ENCODE measurements around the gene CSNK1G1. TPM values are rescaled to one million over a fixed set of nuclear protein-coding genes. Genes with fewer than 3 reads are reported as not detected.
"Not testable (repeated sequence)": the region's sequence is repeated elsewhere in the genome, so short reads cannot be mapped to it uniquely, and the experiment has no call there.

Gene CSNK1G1
- polyA plus RNA-seq, 1 of the 3 experiments (the other 2 are of a cell fraction): 10.2 TPM

DNA sequence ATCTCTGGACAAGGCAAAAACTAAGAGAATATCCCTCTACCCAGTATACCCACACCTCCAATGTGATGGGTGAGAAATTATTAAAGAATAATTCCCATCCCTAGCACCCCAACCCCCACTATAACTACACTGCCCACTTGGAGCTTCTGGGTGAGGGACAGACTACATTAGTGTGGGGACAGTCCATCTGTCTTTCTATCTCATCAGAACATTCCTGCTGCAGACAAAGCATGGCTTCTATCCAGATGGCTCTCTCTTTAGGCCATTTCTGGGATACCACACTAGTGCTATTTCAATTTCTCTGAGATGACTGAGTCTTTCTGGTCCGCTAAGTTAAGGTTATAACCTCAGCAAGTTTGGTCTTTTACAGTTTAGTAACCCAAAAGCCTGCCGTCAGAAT lies 6.6 kb downstream of the CSNK1G1 start:
- H4K20me1 ChIP-seq (ENCODE audit: insufficient read depth): peaks cover 49% of the 10 kb centered on the region
- H3K4me1 ChIP-seq (ENCODE audit: control insufficient read depth in 1 of 2, insufficient read depth in 2 of 2, low read depth in 1 of 2, low read length in 1 of 2): peaks cover 4 to 39% of the 10 kb centered on the region in 2 experiments; a peak in 3 of 4 replicates
- no peaks in the 10 kb centered on the region for H3K9me3 ChIP-seq
- H3K27me3 ChIP-seq (ENCODE audit: insufficient read depth): no peaks in the 10 kb centered on the region
- POLR2A ChIA-PET: no interaction called here
- H3K9me2 ChIP-seq: no peaks in the 10 kb centered on the region
- peaks cover 37% of the 10 kb centered on the region for H3F3A ChIP-seq (replicated peaks; ENCODE audit: insufficient read depth)
- H3K4me3 ChIP-seq (ENCODE audit: low read depth in 2 of 2, low read length in 1 of 2): no peak overlapping the region
- peaks cover 4 to 27% of the 10 kb centered on the region in 2 experiments for H3K36me3 ChIP-seq (replicated peaks in 1 of 2; ENCODE audit: control insufficient read depth in 1 of 2, insufficient read depth in 2 of 2, low read length in 1 of 2)
- H3K27ac ChIP-seq (ENCODE audit: low read depth in 2 of 2, low read length in 1 of 2): no peak overlapping the region
- no peak overlapping the region for H3K9ac ChIP-seq
- no peak for DNase-seq
- no peak overlapping the region for H3K4me2 ChIP-seq
- H3K79me2 ChIP-seq (ENCODE audit: insufficient read depth): peaks cover 100% of the 10 kb centered on the region
- TF ChIP-seq SIN3A (IDR thresholded peaks at IDR 0.05; ENCODE audit: borderline replicate concordance, low read depth, low read length) (no peak), TEAD4 (IDR thresholded peaks at IDR 0.05; ENCODE audit: borderline replicate concordance, insufficient read depth) (no peak), PBX3 (IDR thresholded peaks at IDR 0.05) (no peak), JUND (IDR thresholded peaks at IDR 0.05) (no peak), GATA2 (CRISPR knock-in tag; IDR thresholded peaks at IDR 0.05) (no peak), RXRA (IDR thresholded peaks at IDR 0.05; ENCODE audit: borderline replicate concordance, low read depth) (no peak), RCOR1 (IDR thresholded peaks at IDR 0.05; ENCODE audit: low read length) (no peak)
- TF ChIP-seq, protein P1, sequence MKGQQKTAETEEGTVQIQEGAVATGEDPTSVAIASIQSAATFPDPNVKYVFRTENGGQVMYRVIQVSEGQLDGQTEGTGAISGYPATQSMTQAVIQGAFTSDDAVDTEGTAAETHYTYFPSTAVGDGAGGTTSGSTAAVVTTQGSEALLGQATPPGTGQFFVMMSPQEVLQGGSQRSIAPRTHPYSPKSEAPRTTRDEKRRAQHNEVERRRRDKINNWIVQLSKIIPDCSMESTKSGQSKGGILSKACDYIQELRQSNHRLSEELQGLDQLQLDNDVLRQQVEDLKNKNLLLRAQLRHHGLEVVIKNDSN (IDR thresholded peaks at IDR 0.05; ENCODE audit: borderline replicate concordance, low read depth): no peak
- TF ChIP-seq, protein P2, sequence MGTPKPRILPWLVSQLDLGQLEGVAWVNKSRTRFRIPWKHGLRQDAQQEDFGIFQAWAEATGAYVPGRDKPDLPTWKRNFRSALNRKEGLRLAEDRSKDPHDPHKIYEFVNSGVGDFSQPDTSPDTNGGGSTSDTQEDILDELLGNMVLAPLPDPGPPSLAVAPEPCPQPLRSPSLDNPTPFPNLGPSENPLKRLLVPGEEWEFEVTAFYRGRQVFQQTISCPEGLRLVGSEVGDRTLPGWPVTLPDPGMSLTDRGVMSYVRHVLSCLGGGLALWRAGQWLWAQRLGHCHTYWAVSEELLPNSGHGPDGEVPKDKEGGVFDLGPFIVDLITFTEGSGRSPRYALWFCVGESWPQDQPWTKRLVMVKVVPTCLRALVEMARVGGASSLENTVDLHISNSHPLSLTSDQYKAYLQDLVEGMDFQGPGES (IDR thresholded peaks at IDR 0.05; ENCODE audit: low read depth, low read length): no peak
- TF ChIP-seq, protein P3, sequence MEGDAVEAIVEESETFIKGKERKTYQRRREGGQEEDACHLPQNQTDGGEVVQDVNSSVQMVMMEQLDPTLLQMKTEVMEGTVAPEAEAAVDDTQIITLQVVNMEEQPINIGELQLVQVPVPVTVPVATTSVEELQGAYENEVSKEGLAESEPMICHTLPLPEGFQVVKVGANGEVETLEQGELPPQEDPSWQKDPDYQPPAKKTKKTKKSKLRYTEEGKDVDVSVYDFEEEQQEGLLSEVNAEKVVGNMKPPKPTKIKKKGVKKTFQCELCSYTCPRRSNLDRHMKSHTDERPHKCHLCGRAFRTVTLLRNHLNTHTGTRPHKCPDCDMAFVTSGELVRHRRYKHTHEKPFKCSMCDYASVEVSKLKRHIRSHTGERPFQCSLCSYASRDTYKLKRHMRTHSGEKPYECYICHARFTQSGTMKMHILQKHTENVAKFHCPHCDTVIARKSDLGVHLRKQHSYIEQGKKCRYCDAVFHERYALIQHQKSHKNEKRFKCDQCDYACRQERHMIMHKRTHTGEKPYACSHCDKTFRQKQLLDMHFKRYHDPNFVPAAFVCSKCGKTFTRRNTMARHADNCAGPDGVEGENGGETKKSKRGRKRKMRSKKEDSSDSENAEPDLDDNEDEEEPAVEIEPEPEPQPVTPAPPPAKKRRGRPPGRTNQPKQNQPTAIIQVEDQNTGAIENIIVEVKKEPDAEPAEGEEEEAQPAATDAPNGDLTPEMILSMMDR (IDR thresholded peaks at IDR 0.05): no peak
- CTCF ChIA-PET: interaction anchor here (0.6 to 0.7 kb wide), 2 partner anchors 11 to 43 kb away, joined by 3 read pairs; no protein-coding TSS in a partner anchor
- H2AFZ ChIP-seq (ENCODE audit: low read depth): no peak overlapping the region
- 96% methylated on average over 2 of the region's 2 CpGs for WGBS (ENCODE audit: low lambda C conversion rate)

DNA sequence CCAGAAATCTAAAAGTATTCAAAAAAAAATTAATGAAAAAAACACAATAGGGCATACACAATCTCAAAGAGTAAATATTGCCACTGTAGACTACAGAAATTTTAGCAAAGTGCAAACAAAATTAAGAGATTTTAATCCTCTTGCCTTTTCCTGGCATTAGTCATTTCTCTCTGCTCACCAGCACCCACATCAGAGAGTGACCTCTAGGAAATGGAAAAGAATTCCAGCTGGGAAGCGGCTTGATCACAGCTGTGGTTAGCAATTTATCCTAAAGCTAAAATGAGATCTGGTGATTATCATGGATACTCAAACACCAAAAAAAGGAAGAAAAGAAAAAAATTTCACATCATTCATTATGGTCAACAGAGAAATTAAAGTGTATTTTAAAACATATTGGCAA lies 7.5 kb downstream of the CSNK1G1 start:
- Histone ChIP-seq H3K79me2 (ENCODE audit: insufficient read depth) (peaks cover 98% of the 10 kb centered on the region), H3K27ac (ENCODE audit: low read depth in 2 of 2, low read length in 1 of 2) (peak overlapping the region in 1 of 2 experiments; percentile 17; a peak in 2 of 4 replicates), H3K4me2 (no peak overlapping the region), H3K9ac (no peak overlapping the region), H3K27me3 (ENCODE audit: insufficient read depth) (no peaks in the 10 kb centered on the region), H3K4me1 (ENCODE audit: control insufficient read depth in 1 of 2, insufficient read depth in 2 of 2, low read depth in 1 of 2, low read length in 1 of 2) (peaks cover 4 to 49% of the 10 kb centered on the region in 2 experiments), H4K20me1 (ENCODE audit: insufficient read depth) (peaks cover 57% of the 10 kb centered on the region), H3K4me3 (ENCODE audit: low read depth in 2 of 2, low read length in 1 of 2) (no peak overlapping the region), H3K9me3 (no peaks in the 10 kb centered on the region), H3K36me3 (replicated peaks in 1 of 2; ENCODE audit: control insufficient read depth in 1 of 2, insufficient read depth in 2 of 2, low read length in 1 of 2) (peaks cover 4 to 27% of the 10 kb centered on the region in 2 experiments), H2AFZ (ENCODE audit: low read depth) (no peak overlapping the region), H3F3A (replicated peaks; ENCODE audit: insufficient read depth) (peaks cover 46% of the 10 kb centered on the region), H3K9me2 (no peaks in the 10 kb centered on the region)
- no peak for TF ChIP-seq GATA2 (CRISPR knock-in tag; IDR thresholded peaks at IDR 0.05)
- no peak for TF ChIP-seq GABPA (IDR thresholded peaks at IDR 0.05; ENCODE audit: low read depth)
- TF ChIP-seq TCF12 (IDR thresholded peaks at IDR 0.05): peak; percentile 54; the same call in 1 of the 2 replicates
- CTCF ChIA-PET: no interaction called here
- 48% methylated on average over 1 of the region's 1 CpG for WGBS (ENCODE audit: low lambda C conversion rate)
- POLR2A ChIA-PET: no interaction called here
- DNase-seq: no peak

GRCh38 chr15:64346242-64346641 lies 9.7 kb downstream of the CSNK1G1 start:
- CTCF ChIA-PET; H3K27me3 ChIP-seq (ENCODE audit: insufficient read depth); H3K4me3 ChIP-seq (ENCODE audit: low read depth in 2 of 2, low read length in 1 of 2); H3K27ac ChIP-seq (ENCODE audit: low read depth in 2 of 2, low read length in 1 of 2); POLR2A ChIA-PET; H3K9ac ChIP-seq; H3K9me2 ChIP-seq; DNase-seq; H3K4me2 ChIP-seq; H2AFZ ChIP-seq (ENCODE audit: low read depth); H3K9me3 ChIP-seq: not testable (repeated sequence)
- Histone ChIP-seq H3F3A (replicated peaks; ENCODE audit: insufficient read depth) (peaks cover 47% of the 10 kb centered on the region), H3K4me1 (ENCODE audit: control insufficient read depth in 1 of 2, insufficient read depth in 2 of 2, low read depth in 1 of 2, low read length in 1 of 2) (peaks cover 4 to 48% of the 10 kb centered on the region in 2 experiments), H3K79me2 (ENCODE audit: insufficient read depth) (peaks cover 98% of the 10 kb centered on the region), H4K20me1 (ENCODE audit: insufficient read depth) (peaks cover 61% of the 10 kb centered on the region), H3K36me3 (replicated peaks in 1 of 2; ENCODE audit: control insufficient read depth in 1 of 2, insufficient read depth in 2 of 2, low read length in 1 of 2) (peaks cover 4 to 35% of the 10 kb centered on the region in 2 experiments)
- 97% methylated on average over 6 of the region's 6 CpGs for WGBS (ENCODE audit: low lambda C conversion rate)

All from SK-N-SH (cell line).